Astrocyte (in vitro differentiated cells and primary cell): Measurements from ENCODE around the gene RAB11FIP5. TPM values are rescaled to one million over a fixed set of nuclear protein-coding genes. Genes with fewer than 3 reads are reported as not detected.

Experiments used
- DNase-seq: peaks from one replicate; pipeline ENCODE4 v3.0.0-alpha.2; 2010; ENCODE audit warnings: low read depth
- FAIRE-seq: peaks from 2 replicates; lab custom pipeline; 2011; peaks lifted over from hg19 to GRCh38; lab: Jason Lieb, UNC
- H2AFZ ChIP-seq: 2 replicates; pipeline ENCODE4 v1.6.0; 2012; ENCODE audit warnings: low read depth, low read length, inconsistent platforms
- H3K27ac ChIP-seq: 2 replicates; pipeline ENCODE4 v1.5.1; 2011; ENCODE audit warnings: low read depth, low read length, inconsistent platforms
- H3K27me3 ChIP-seq: 2 replicates; pipeline ENCODE4 v1.6.0; 2011; ENCODE audit warnings: low read length, inconsistent platforms; ENCODE audit not compliant: insufficient read depth
- H3K36me3 ChIP-seq: 2 replicates; pipeline ENCODE4 v1.5.1; 2011; ENCODE audit warnings: low read length, inconsistent platforms; ENCODE audit not compliant: insufficient read depth
- H3K4me1 ChIP-seq: 2 replicates; pipeline ENCODE4 v1.5.1; 2011; ENCODE audit warnings: low read length, inconsistent platforms; ENCODE audit not compliant: insufficient read depth
- H3K4me2 ChIP-seq: 2 replicates; pipeline ENCODE4 v1.6.0; 2012; ENCODE audit warnings: low read length, inconsistent platforms
- H3K4me3 ChIP-seq: 2 replicates; pipeline ENCODE4 v1.5.1; 2011; ENCODE audit warnings: low read depth, mild to moderate bottlenecking, low read length, inconsistent platforms; ENCODE audit not compliant: insufficient read depth
- H3K79me2 ChIP-seq: 2 replicates; pipeline ENCODE4 v1.6.0; 2012; ENCODE audit warnings: mild to moderate bottlenecking, low read length, inconsistent platforms; ENCODE audit not compliant: insufficient read depth
- H3K9ac ChIP-seq: 2 replicates; pipeline ENCODE4 v1.6.0; 2012; ENCODE audit warnings: mild to moderate bottlenecking, low read length, inconsistent platforms
- H3K9me3 ChIP-seq: 2 replicates; pipeline ENCODE4 v1.5.1; 2012; ENCODE audit warnings: low read depth, mild to moderate bottlenecking, low read length, inconsistent platforms; ENCODE audit not compliant: insufficient read depth
- H4K20me1 ChIP-seq: 2 replicates; pipeline ENCODE4 v1.6.0; 2012; ENCODE audit warnings: low read length, inconsistent platforms; ENCODE audit not compliant: insufficient read depth
- H3K27ac Mint-ChIP-seq: one replicate; pipeline ENCODE4 v1.8.0; 2021; ENCODE audit warnings: mild to moderate bottlenecking, mixed read lengths; ENCODE audit not compliant: unreplicated experiment
- H3K27me3 Mint-ChIP-seq: one replicate; pipeline ENCODE4 v1.8.0; 2021; ENCODE audit warnings: low read depth, mixed read lengths; ENCODE audit not compliant: unreplicated experiment
- H3K36me3 Mint-ChIP-seq: one replicate; pipeline ENCODE4 v1.8.0; 2021; ENCODE audit warnings: low read depth, mixed read lengths; ENCODE audit not compliant: unreplicated experiment
- H3K4me1 Mint-ChIP-seq: one replicate; pipeline ENCODE4 v1.8.0; 2021; ENCODE audit warnings: low read depth, mixed read lengths; ENCODE audit not compliant: unreplicated experiment
- H3K4me3 Mint-ChIP-seq: one replicate; pipeline ENCODE4 v1.8.0; 2021; ENCODE audit warnings: mild to moderate bottlenecking, moderate library complexity, mixed read lengths; ENCODE audit not compliant: unreplicated experiment
- H3K9me3 Mint-ChIP-seq: one replicate; pipeline ENCODE4 v1.8.0; 2021; ENCODE audit warnings: mild to moderate bottlenecking, mixed read lengths; ENCODE audit not compliant: unreplicated experiment
- CTCF ChIP-seq: IDR thresholded peaks from 2 replicates; pipeline ENCODE4 v1.5.1; 2011; ENCODE audit warnings: low read depth, mild to moderate bottlenecking, inconsistent platforms, low read length, moderate library complexity; ENCODE audit not compliant: insufficient read depth
- EZH2 ChIP-seq: IDR thresholded peaks from 2 replicates; pipeline ENCODE4 v1.6.1; 2012; ENCODE audit warnings: mild to moderate bottlenecking, low read length, inconsistent platforms; ENCODE audit not compliant: insufficient read depth
- total RNA-seq: library from RNA; stranded (reverse); gene quantifications from 2 replicates; pipeline ENCODE4 v1.2.1, GENCODE V29; 2021

The RAB11FIP5 gene
- total RNA-seq, 1 donor from 2014 or later, result 56.0 TPM

- Histone ChIP-seq H4K20me1 (peaks cover 45% of the 10 kb centered on the region), H3K4me3 (peak overlapping the region; percentile 70), H3K9me3 (no peaks in the 10 kb centered on the region), H2AFZ (peak overlapping the region; percentile 69), H3K79me2 (peaks cover 55% of the 10 kb centered on the region), H3K9ac (peak overlapping the region; percentile 94), H3K4me1 (peaks cover 22% of the 10 kb centered on the region), H3K4me2 (peak overlapping the region; percentile 99), H3K27me3 (no peaks in the 10 kb centered on the region), H3K27ac (peak overlapping the region; percentile 81), H3K36me3 (peaks cover 8% of the 10 kb centered on the region)
- H3K27me3 Mint-ChIP-seq, result no peaks in the 10 kb centered on the region
- H3K36me3 Mint-ChIP-seq, result peaks cover 15% of the 10 kb centered on the region
- no peak for TF ChIP-seq EZH2
- TF ChIP-seq CTCF, result no peak
- no peak for FAIRE-seq
- peak overlapping the region; percentile 67 for H3K27ac Mint-ChIP-seq
- peak overlapping the region; percentile 91 for H3K4me3 Mint-ChIP-seq
- DNase-seq, result peak; percentile 23
- H3K4me1 Mint-ChIP-seq, result peaks cover 20% of the 10 kb centered on the region
- H3K9me3 Mint-ChIP-seq, result no peaks in the 10 kb centered on the region
Measured at GRCh38 chr2:73069855-73070642, 42.7 kb downstream of the RAB11FIP5 start.

GRCh38 chr2:73069041-73069854 is 43.5 kb downstream of the RAB11FIP5 start:
- H3K27me3 ChIP-seq, result no peaks in the 10 kb centered on the region
- H3K36me3 ChIP-seq, result peaks cover 3% of the 10 kb centered on the region
- no peaks in the 10 kb centered on the region for H3K9me3 ChIP-seq
- peak overlapping the region; percentile 70 for H3K4me3 ChIP-seq
- no peak for TF ChIP-seq CTCF
- no peak for TF ChIP-seq EZH2
- no peak overlapping the region for H3K27ac ChIP-seq
- FAIRE-seq (no peak), DNase-seq (peak; percentile 28)
- peaks cover 28% of the 10 kb centered on the region for H3K4me1 ChIP-seq
- peak overlapping the region; percentile 99 for H3K4me2 ChIP-seq
- peaks cover 28% of the 10 kb centered on the region for H3K4me1 Mint-ChIP-seq
- H3K79me2 ChIP-seq, result peaks cover 61% of the 10 kb centered on the region
- H3K9me3 Mint-ChIP-seq, result no peaks in the 10 kb centered on the region
- H2AFZ ChIP-seq, result no peak overlapping the region
- no peaks in the 10 kb centered on the region for H3K27me3 Mint-ChIP-seq
- H3K9ac ChIP-seq, result peak overlapping the region; percentile 94
- H3K36me3 Mint-ChIP-seq, result peaks cover 11% of the 10 kb centered on the region
- H4K20me1 ChIP-seq, result peaks cover 38% of the 10 kb centered on the region
- H3K4me3 Mint-ChIP-seq, result peak overlapping the region; percentile 91
- peak overlapping the region; percentile 67 for H3K27ac Mint-ChIP-seq
